Kidney (tissue), 14 donors: ENCODE measurements around the gene LDAH. TPM values are rescaled to one million over a fixed set of nuclear protein-coding genes. Genes with fewer than 3 reads are reported as not detected.

Experiments used
- DNase-seq, 5 donors: peaks; one replicate each; pipeline ENCODE4 v3.0.0-alpha.2; 2013 to 2020
- FAIRE-seq: peaks from 2 replicates; lab custom pipeline; 2012; peaks lifted over from hg19 to GRCh38; lab: Jason Lieb, UNC
- H3K27ac ChIP-seq, 2 donors: one replicate each; pipeline ENCODE4 v1.7.0; 2013; ENCODE audit warnings: low read depth in 2 of 2, low read length in 2 of 2, inconsistent platforms in 1 of 2
- H3K27me3 ChIP-seq: one replicate; pipeline ENCODE4 v1.7.1; 2013; ENCODE audit warnings: low read length, inconsistent platforms; ENCODE audit not compliant: control insufficient read depth, insufficient read depth
- H3K36me3 ChIP-seq, 3 donors: one replicate each; pipeline versions ENCODE4 v1.7.0 to v1.7.1; 2013; ENCODE audit warnings: low read length in 3 of 3, control low read depth in 1 of 3, inconsistent platforms in 1 of 3; ENCODE audit not compliant: insufficient read depth in 3 of 3, control insufficient read depth in 2 of 3
- H3K4me1 ChIP-seq, 3 donors: one replicate each; pipeline versions ENCODE4 v1.7.0 to v1.7.1; 2013; ENCODE audit warnings: low read length in 3 of 3, inconsistent platforms in 1 of 3, low read depth in 1 of 3; ENCODE audit not compliant: control insufficient read depth in 2 of 3, insufficient read depth in 2 of 3
- H3K4me3 ChIP-seq, 3 donors: one replicate each; pipeline versions ENCODE4 v1.7.0 to v1.8.1; 2013; ENCODE audit warnings: low read length in 3 of 3, control low read depth in 1 of 3, inconsistent platforms in 1 of 3
- H3K9ac ChIP-seq, 3 donors: one replicate each; pipeline versions ENCODE4 v1.7.0 to v1.7.1; 2013; ENCODE audit warnings: low read length in 3 of 3, control low read depth in 1 of 3, inconsistent platforms in 1 of 3
- H3K9me3 ChIP-seq, 3 donors: one replicate each; pipeline versions ENCODE4 v1.7.0 to v1.7.1; 2013; ENCODE audit warnings: low read length in 3 of 3, control low read depth in 1 of 3, inconsistent platforms in 1 of 3; ENCODE audit not compliant: control insufficient read depth in 2 of 3, insufficient read depth in 1 of 3
- intact Hi-C: fragments of 100-400 bp; cut with DNase I; formaldehyde crosslinking; loops from one replicate; pipeline ENCODE4 v1.11.1; 2022
- polyA plus RNA-seq: library from polyadenylated mRNA; stranded (reverse); fragments of 350-450 nt; fragmentation: Illumina TruSeq; extraction: RNeasy Lipid Tissue Mini Kit (QIAGEN cat#74804); gene quantifications from one replicate; pipeline ENCODE4 v1.2.3, GENCODE V29; 2014; ENCODE audit warnings: low read depth, low replicate concordance; ENCODE audit not compliant: insufficient read depth
- total RNA-seq: library from RNA; stranded (reverse); fragmentation: NEBNext Ultra II Directional; extraction: Animal tissue kit (Norgen Biotek cat#: 25700); gene quantifications from one replicate; pipeline ENCODE4 v1.2.1, GENCODE V29; 2021
- TF ChIP-seq, protein P1 (sequence below): IDR thresholded peaks from 3 replicates; pipeline ENCODE4 v1.5.1; 2012; ENCODE audit warnings: mild to moderate bottlenecking, moderate library complexity, borderline replicate concordance; ENCODE audit not compliant: insufficient read depth; ENCODE audit errors: extremely low read depth
- donor health status: control.
- donor health status: control.
- donor health status: control.
- donor health status: control.
- donor health status: control.
- donor health status: DM: yes; HTN: yes; CAD: no.
- donor health status: Normal renal cell carcinoma (clear cell type).

Gene LDAH
- total and polyA plus RNA-seq, 2 donors from 2014 or later = 15.5 to 20.4 TPM

GRCh38 chr2:20855456-20855855 is 32.6 kb upstream of the LDAH start:
- no peak for FAIRE-seq
- intact Hi-C loops = no loop called here
- H3K4me1 ChIP-seq = no peaks in the 10 kb centered on the region

GRCh38 chr2:20852670-20853069 is 29.8 kb upstream of the LDAH start:
- Histone ChIP-seq H3K4me1 (no peaks in the 10 kb centered on the region), H3K9ac (no peak overlapping the region), H3K9me3 (no peaks in the 10 kb centered on the region), H3K4me3 (no peak overlapping the region), H3K36me3 (no peaks in the 10 kb centered on the region), H3K27me3 (no peaks in the 10 kb centered on the region), H3K27ac (no peak overlapping the region)
- TF ChIP-seq, protein P1, sequence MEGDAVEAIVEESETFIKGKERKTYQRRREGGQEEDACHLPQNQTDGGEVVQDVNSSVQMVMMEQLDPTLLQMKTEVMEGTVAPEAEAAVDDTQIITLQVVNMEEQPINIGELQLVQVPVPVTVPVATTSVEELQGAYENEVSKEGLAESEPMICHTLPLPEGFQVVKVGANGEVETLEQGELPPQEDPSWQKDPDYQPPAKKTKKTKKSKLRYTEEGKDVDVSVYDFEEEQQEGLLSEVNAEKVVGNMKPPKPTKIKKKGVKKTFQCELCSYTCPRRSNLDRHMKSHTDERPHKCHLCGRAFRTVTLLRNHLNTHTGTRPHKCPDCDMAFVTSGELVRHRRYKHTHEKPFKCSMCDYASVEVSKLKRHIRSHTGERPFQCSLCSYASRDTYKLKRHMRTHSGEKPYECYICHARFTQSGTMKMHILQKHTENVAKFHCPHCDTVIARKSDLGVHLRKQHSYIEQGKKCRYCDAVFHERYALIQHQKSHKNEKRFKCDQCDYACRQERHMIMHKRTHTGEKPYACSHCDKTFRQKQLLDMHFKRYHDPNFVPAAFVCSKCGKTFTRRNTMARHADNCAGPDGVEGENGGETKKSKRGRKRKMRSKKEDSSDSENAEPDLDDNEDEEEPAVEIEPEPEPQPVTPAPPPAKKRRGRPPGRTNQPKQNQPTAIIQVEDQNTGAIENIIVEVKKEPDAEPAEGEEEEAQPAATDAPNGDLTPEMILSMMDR = no peak
- DNase-seq = no peak
- FAIRE-seq = no peak
- intact Hi-C loops = no loop called here

More at GRCh38 chr2:20855456-20855855, 32.6 kb upstream of the LDAH start:
- H3K4me3 ChIP-seq = no peak overlapping the region
- no peaks in the 10 kb centered on the region for H3K36me3 ChIP-seq
- DNase-seq = no peak
- no peaks in the 10 kb centered on the region for H3K27me3 ChIP-seq
- no peaks in the 10 kb centered on the region for H3K9me3 ChIP-seq
- TF ChIP-seq, protein P1 = no peak
- no peak overlapping the region for H3K9ac ChIP-seq
- H3K27ac ChIP-seq = no peak overlapping the region

GRCh38 chr2:20852139-20852538 is 29.2 kb upstream of the LDAH start:
- Histone ChIP-seq H3K4me1 (no peaks in the 10 kb centered on the region), H3K36me3 (no peaks in the 10 kb centered on the region), H3K27me3 (no peaks in the 10 kb centered on the region), H3K4me3 (no peak overlapping the region), H3K9ac (no peak overlapping the region), H3K9me3 (no peaks in the 10 kb centered on the region), H3K27ac (no peak overlapping the region)
- intact Hi-C loops = no loop called here
- FAIRE-seq = no peak
- DNase-seq = no peak
- TF ChIP-seq, protein P1 = no peak

- no peak for FAIRE-seq
These were observed 21.3 kb upstream of the LDAH start for GRCh38 chr2:20844246-20844645.

More at GRCh38 chr2:20844246-20844645, 21.3 kb upstream of the LDAH start:
- H3K27me3 ChIP-seq = no peaks in the 10 kb centered on the region
- no peak overlapping the region for H3K4me3 ChIP-seq
- H3K9ac ChIP-seq = no peak overlapping the region
- H3K27ac ChIP-seq = no peak overlapping the region
- TF ChIP-seq, protein P1 = no peak
- no peak for DNase-seq
- no peaks in the 10 kb centered on the region for H3K4me1 ChIP-seq
- no peaks in the 10 kb centered on the region for H3K9me3 ChIP-seq
- H3K36me3 ChIP-seq = no peaks in the 10 kb centered on the region
- intact Hi-C loops = no loop called here
